Erythroblast (primary cell): ENCODE results near the gene PLA2G6.

Source experiments
- DNase-seq, 2 experiments: peaks; one replicate each; lab custom pipeline; 2025; lab: John Stamatoyannopoulos, UW
- GATA1 ChIP-seq: IDR thresholded peaks from 2 replicates; pipeline ENCODE4 v1.6.1; 2011; ENCODE audit warnings: low read depth, mild to moderate bottlenecking, control low read depth, low read length, moderate library complexity
- POLR2A ChIP-seq: IDR thresholded peaks from 2 replicates; pipeline ENCODE4 v1.6.1; 2011; ENCODE audit warnings: mild to moderate bottlenecking, low read length

The PLA2G6 gene

DNA sequence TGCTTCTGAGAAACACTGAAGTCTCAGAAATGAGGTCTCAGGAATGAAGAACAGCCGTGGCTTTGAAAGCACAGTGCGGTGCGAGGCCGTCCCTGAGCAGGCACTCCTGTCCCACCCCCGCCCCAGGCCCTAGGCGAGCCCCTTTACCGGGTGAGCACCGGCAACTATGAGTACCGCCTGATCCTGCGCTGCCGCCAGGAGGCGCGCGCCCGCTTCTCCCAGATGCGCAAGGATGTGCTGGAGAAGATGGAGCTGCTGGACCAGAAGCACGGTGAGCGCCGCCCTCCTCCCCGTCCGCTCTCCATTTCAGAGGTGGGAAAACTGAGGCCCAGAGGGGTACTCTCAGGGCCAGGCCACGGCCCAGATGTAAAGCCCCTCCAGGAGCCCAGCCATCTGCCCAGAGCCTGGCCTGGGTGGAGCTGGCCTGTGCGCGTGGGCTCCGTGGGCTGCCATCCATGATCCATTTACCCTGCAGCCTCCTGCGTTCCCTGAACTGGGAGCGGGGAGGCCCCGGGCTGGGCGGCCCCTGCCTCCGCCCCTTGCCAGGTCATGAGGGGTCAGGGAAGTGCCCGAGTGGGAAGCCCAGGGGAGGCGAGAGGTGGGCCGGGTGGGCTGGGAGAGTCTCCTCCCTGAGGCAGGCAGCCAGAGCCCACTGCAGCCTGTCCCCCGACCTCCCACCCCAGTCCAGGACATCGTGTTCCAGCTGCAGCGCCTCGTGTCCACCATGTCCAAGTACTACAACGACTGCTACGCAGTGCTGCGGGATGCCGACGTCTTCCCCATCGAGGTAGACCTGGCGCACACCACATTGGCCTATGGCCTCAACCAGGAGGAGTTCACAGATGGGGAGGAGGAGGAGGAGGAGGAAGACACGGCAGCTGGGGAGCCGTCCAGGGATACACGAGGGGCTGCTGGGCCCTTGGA is 107.2 kb downstream of the PLA2G6 start:
- no peak for DNase-seq
- TF ChIP-seq GATA1 (no peak), POLR2A (no peak)

GRCh38 chr22:38073150-38074130 is 108.2 kb downstream of the PLA2G6 start:
- no peak for DNase-seq
- no peak for TF ChIP-seq POLR2A
- no peak for TF ChIP-seq GATA1

DNA sequence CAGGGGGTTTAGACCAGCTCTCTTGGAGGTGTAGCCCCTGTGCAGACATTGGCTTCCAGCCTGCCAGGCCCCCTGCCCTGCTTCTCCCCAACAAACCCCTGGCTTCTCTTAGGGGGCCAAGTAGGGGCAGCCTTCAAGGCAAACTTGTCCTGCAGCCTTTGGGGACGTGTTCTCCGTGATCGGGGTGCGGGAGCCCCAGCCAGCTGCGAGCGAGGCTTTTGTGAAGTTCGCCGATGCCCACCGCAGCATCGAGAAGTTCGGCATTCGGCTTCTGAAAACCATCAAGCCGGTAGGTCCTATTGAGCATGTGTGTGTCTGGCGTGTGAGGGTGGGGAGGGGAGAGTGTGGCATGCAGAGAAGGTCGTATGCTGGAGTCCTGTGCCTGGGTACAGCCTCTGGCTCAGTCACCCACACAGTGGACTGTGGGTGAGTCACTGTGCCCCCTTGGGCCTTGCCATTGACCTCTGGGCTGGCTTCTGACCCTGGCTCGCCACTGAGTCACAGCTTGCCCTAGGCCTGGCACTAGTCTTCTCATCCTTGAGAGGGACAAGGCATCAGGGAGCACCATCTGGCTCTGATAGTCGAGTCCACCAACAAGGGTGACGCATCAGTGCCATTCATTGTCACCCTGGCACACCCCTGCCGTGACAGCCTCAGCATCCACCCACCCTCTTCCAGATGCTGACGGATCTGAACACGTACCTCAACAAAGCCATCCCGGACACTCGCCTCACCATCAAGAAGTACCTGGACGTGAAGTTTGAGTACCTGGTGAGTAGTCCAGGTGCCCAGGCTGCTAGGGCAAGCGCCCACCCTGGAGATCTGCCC is 109.1 kb downstream of the PLA2G6 start:
- DNase-seq = no peak
- no peak for TF ChIP-seq GATA1
- no peak for TF ChIP-seq POLR2A

- no peak for DNase-seq
- TF ChIP-seq POLR2A (no peak), GATA1 (no peak)
Observed at GRCh38 chr22:38071421-38072321, 110.0 kb downstream of the PLA2G6 start.

DNA sequence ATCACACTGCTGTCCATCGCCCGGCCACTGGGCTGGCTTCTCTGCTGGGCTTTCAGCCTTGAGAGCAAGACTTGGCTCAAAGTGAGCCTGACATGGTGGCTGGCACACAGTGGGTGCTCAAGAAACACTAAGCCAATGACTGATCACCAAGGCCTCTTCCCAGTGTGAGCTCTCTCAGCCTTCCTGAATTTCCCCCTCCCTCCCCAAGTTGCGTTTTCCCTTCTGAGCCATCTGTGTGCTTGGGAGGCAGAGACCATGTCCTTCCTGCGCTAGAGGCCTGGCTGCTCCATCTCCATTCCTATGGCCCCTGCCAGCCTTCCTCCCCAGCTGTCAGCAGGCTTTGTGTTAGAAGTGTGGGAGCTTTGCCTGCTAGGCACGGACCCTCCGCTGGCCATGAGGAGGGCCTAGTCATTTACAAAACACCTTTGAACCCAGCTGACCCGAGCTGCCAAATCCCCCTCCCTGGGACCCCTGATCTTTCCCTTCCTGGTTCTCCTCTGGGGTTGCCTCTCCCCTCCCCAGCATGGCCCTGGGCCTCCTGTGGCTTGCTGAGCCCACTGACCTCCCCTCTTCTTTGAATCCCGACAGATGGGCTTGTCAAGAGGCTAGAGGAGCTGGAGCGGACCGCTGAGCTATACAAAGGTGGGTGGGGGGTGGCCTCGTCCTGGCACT is 111.2 kb downstream of the PLA2G6 start:
- no peak for DNase-seq
- no peak for TF ChIP-seq POLR2A
- no peak for TF ChIP-seq GATA1

DNA sequence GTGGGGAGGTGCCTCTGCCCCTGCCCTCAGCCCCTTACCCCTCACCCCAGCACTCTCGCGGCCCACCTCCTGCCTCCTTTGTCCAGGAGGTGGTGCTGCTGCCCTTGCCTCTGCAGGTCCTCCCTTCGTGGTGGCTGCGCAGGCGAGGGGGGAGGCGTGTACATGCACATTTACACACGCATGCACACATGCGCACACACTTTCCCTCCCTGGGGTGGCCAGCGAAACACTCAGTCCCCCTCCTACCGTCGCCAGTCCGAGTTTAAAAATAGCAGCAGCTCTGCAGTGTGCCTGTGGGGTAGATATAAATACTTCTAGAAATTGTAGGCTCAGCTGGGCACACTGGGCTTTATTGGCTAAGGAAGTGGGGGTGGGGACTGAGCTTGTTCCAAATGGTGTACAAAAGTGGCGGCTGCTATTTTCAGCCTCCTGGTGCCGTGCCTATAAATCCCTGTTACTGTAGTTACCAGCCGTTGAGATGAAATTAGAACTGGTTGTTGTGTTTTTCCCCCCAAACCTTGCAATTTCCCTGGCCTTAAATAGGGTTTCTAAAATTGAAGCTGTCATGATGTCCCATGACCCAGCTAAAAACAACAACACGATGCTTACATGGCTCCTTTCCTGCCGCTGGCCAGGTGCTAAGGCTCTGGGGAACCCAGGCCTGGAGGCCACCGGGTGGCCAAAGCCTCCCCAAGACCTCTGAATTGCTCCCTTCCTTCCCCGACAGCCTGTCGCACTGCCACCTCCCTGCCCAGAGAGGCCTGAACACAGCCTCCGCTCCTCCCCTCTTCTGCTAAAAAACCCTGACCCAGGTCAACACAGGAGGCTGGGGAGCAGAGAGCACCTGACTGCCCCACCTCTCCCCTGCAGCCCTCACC is 112.0 kb downstream of the PLA2G6 start:
- TF ChIP-seq POLR2A = no peak
- no peak for TF ChIP-seq GATA1
- DNase-seq = peak; percentile 17 to 34

GRCh38 chr22:38068641-38069371 is 112.8 kb downstream of the PLA2G6 start:
- TF ChIP-seq GATA1 = no peak
- TF ChIP-seq POLR2A = no peak
- DNase-seq = no peak

DNA sequence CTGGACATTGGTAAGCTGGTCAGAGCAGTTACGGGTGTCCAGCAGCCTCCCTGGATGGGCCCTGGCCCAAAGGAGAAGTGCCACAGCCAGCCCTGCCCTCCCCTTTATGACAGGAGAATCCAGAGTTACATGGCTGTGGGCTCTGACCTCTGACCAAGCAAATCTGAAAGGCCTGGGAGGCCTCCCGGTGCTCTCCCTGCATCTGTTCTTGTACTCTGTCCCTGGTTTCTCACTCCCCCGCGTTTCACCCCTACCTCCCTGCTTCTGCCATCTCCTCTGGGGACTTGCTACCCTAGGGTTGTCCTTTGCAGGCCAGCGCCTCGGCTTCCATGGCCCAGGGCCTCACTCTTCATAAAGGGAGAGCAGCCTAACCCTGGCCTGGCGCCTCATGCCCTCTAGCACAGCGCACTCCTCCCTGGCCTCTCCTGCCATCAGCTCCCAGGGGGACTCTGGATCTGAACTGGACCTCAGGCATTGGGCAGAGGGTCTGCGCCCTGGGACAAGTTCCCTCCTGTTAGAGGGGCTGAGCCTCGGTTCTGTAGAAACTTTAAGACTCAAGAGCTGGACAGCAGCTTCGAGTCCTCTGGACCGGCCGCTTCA is 113.8 kb downstream of the PLA2G6 start:
- TF ChIP-seq POLR2A = no peak
- TF ChIP-seq GATA1 = no peak
- DNase-seq = no peak

GRCh38 chr22:38067028-38067415 is 114.6 kb downstream of the PLA2G6 start:
- TF ChIP-seq POLR2A = no peak
- TF ChIP-seq GATA1 = no peak
- no peak for DNase-seq
